Fibroblast of villous mesenchyme (primary cell): ENCODE measurements around the gene CALCB. TPM values are rescaled to one million over a fixed set of nuclear protein-coding genes. Genes with fewer than 3 reads are reported as not detected.

Experiments
- DNase-seq: peaks from one replicate; pipeline ENCODE4 v3.0.0-alpha.2; 2010; ENCODE audit warnings: low read depth
- H3K4me3 ChIP-seq: 2 replicates; pipeline ENCODE4 v1.5.1; 2011; ENCODE audit warnings: low read depth, mild to moderate bottlenecking, low read length
- total RNA-seq: library from RNA; depleted of rRNA; stranded (reverse); fragments of >200 nt; gene quantifications from 2 replicates; pipeline ENCODE4 v1.2.3, GENCODE V29; 2012
- TF ChIP-seq, protein P1 (sequence below): IDR thresholded peaks from 2 replicates; pipeline ENCODE4 v1.5.1; 2012; ENCODE audit warnings: low read depth, mild to moderate bottlenecking, low read length; ENCODE audit not compliant: insufficient read depth

CALCB gene
- total RNA-seq, 1 donor, result not detected

DNA sequence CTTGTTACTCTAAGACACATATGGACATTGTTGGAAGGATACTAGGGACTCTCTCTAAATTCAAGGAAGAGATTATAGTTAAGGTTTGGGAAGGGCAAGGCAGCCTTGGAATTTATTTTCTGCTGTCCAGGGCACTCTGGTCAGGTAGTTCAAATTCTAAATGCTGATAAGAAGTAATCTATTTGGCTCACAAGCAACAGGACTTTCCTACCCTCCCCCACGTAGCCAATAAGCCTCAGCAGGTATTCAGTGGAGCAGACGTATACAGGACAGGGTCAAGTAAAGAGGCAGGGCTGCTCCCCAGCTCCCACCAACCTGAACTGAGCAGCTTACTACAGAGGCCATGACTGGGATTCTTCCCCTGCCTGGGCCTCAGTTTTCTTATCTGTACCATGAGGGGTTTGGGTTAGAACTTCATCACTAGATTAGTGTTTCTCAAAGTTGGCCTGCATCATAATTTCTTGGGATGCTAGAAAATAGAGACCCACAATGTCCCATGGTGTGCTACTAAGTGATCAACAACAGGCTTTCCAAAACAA lies 35.3 kb downstream of the CALCB start:
- no peak for DNase-seq
- no peak overlapping the region for H3K4me3 ChIP-seq
- TF ChIP-seq, protein P1, sequence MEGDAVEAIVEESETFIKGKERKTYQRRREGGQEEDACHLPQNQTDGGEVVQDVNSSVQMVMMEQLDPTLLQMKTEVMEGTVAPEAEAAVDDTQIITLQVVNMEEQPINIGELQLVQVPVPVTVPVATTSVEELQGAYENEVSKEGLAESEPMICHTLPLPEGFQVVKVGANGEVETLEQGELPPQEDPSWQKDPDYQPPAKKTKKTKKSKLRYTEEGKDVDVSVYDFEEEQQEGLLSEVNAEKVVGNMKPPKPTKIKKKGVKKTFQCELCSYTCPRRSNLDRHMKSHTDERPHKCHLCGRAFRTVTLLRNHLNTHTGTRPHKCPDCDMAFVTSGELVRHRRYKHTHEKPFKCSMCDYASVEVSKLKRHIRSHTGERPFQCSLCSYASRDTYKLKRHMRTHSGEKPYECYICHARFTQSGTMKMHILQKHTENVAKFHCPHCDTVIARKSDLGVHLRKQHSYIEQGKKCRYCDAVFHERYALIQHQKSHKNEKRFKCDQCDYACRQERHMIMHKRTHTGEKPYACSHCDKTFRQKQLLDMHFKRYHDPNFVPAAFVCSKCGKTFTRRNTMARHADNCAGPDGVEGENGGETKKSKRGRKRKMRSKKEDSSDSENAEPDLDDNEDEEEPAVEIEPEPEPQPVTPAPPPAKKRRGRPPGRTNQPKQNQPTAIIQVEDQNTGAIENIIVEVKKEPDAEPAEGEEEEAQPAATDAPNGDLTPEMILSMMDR, result no peak

DNA sequence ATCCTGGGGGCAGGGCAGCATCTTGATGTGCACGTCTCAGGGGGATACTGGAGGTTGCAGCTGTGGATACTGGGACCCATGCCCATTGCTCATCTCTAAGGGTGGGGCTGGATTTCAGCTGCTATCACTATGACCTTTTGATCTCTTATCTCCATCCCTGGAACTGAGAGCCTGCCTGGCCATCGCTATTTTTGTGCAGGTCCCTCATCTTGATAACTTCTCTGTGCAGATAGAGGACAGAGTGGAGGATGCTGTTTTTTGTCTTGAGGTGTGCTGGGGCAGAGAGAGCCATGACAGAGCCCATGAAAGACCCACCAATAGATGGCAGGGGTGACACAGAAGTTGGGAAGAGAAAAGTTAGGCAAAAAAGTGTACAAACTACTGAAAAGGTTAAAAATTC lies 36.2 kb downstream of the CALCB start:
- TF ChIP-seq, protein P1, result no peak
- DNase-seq, result no peak
- no peak overlapping the region for H3K4me3 ChIP-seq

DNA sequence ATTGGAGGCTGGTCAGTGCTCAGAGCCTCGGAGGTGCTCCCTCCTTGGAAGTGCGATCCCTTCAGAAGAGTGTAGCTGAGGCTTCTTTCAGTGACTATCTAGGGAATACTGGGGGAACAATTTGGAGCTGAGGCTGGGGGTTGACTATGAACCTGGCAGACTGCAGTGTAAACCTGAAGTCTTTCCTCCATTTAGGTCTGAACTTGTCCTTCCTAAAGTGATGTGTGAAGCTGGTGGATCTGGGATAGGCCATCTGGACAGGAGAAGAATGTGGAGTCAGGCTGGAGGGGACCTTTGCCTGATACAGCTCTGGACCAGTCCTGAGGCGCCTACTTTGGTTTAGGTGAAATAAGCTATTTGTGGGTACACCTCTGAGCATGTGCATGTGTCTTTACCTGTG lies 37.8 kb downstream of the CALCB start:
- no peak for DNase-seq
- no peak overlapping the region for H3K4me3 ChIP-seq
- TF ChIP-seq, protein P1, result no peak

DNA sequence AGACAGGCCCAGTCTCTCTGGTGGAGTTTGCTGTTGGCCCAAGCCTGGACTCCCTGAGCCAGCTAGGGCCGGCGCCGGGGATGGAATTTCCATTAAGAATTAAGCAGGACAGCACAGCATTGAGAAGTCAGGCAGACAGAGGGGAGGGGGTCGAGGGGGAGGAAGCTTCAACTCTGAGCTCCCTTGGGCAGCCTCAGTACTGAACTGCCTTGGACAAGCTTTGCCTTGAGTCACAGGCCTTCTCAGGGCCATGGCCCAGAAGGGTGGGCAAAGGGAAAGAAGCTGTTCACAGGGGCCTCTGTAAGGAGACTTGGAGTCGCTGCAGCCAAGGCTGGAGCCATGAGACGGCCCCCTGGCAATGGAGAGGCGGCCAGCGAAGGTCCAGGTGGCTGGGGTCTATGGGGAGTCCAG lies 38.7 kb downstream of the CALCB start:
- DNase-seq, result no peak
- TF ChIP-seq, protein P1, result no peak
- H3K4me3 ChIP-seq, result no peak overlapping the region

DNA sequence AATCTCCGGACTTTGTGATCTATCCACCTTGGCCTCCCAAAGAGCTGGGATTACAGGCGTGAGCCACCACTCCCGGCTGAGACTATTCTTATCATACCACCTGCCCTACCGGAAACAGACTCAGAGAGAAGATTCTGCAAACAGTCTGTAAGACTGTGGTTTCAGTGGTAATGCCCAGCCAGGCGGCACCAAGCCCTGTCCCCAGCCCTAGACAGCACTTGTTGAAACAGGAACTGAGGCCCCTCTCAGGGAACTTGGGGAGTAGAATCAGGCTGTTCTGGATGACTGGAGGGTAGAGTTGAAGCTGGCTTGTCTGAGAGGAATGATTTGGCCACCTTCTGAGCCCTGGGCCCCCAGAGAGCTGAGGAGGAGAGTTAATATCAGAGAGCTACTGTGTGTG lies 40.0 kb downstream of the CALCB start:
- no peak for DNase-seq
- TF ChIP-seq, protein P1, result no peak
- no peak overlapping the region for H3K4me3 ChIP-seq

DNA sequence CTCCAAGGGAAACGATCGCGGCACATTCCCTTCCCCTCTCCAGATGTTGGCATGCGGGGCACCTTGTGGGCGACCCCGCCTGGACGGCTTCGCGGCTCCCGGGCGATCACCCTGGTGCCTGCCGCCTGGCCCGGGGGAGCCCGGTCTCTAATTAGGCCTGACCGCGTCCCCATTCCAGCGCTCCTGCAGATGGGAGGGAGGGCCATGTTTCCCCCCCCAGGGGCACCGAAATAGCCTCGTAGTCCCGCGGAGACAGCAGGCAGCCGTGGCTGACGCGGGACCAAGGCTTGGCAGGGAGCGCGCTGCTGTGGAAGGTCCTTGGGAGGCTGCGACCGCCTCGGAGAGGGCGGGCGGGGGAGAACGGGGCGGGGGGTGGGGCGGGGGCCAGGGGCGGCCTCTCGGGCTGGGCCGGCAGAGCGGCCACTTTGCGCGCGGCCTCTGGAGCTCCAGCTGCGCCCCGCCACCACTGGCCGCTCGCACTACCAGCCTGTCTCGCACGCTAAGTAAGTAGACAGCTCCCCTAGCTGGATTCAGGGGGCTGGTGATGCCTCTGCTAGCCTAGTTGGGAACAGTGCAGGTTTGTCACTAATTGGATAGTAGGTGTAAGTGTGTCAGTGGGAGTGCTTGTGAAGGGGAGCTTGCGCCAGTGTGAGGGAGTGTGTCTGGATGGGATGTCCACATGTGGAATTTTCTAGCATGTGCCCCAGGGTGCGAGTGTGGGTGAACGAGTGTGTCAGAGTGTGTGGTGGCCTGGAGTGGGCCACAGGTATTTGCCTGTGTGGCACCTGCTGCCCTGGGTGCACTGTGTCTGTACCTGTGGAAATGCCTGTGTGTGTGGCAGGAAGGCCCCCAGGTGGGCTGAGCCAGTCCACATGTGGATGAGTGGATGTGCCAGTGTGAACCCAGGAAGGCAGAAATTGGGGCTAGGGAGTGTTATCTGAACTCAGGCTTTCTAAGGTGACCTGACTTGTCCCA lies 41.4 kb downstream of the CALCB start, which contains the start of gene INSC:
Gene INSC, plus strand, starts transcription at position 423 of the 975 bp plus-strand sequence. CDS start 34,252 bp downstream, outside the sequence.
- peak within 1 kb of the TSS; percentile 49 for H3K4me3 ChIP-seq
- DNase-seq, result peak; percentile 14
- TF ChIP-seq, protein P1, result peak; percentile 11
